SH-SY5Y (cell line): ENCODE results near the gene HLA-DPB1.

Experiments used
- GATA2 ChIP-seq: IDR thresholded peaks from 2 replicates; pipeline ENCODE4 v1.6.1; 2011; ENCODE audit warnings: mild to moderate bottlenecking, low read depth, low read length
- GATA3 ChIP-seq: IDR thresholded peaks from 2 replicates; pipeline ENCODE4 v1.6.1; 2011; ENCODE audit warnings: low read depth, mild to moderate bottlenecking, low read length, moderate library complexity

- no peak for TF ChIP-seq GATA2
- no peak for TF ChIP-seq GATA3
Measured at GRCh38 chr6:33078919-33079521, 3.2 kb downstream of the HLA-DPB1 start.
